HG02642 (cell line): ENCODE data around the gene IFT22.
"Not testable (repeated sequence)": the region's sequence is repeated elsewhere in the genome, so short reads cannot be mapped to it uniquely, and the experiment has no call there.

Experiments used
- ATAC-seq: cut with Tn5 transposase; IDR thresholded peaks from one replicate; pipeline ENCODE4 v1.9.1; 2021; ENCODE audit warnings: mild to moderate bottlenecking; ENCODE audit not compliant: unreplicated experiment, poor library complexity

Gene IFT22

GRCh38 chr7:101285171-101285570 is 36.4 kb downstream of the IFT22 start:
- ATAC-seq: no peak

GRCh38 chr7:101280912-101281311 is 40.7 kb downstream of the IFT22 start:
- not testable (repeated sequence) for ATAC-seq

- no peak for ATAC-seq
These were observed 42.9 kb downstream of the IFT22 start for GRCh38 chr7:101278461-101279292.

GRCh38 chr7:101277155-101277554 is 44.5 kb downstream of the IFT22 start:
- ATAC-seq: no peak

GRCh38 chr7:101273206-101273605 is 48.4 kb downstream of the IFT22 start:
- ATAC-seq: no peak

- ATAC-seq: no peak
These were observed 50.6 kb downstream of the IFT22 start for GRCh38 chr7:101271021-101271420.

GRCh38 chr7:101269664-101270063 is 51.9 kb downstream of the IFT22 start:
- ATAC-seq: no peak

- ATAC-seq: no peak
These were observed 55.7 kb downstream of the IFT22 start for GRCh38 chr7:101265622-101266516.

GRCh38 chr7:101264102-101264706 is 57.4 kb downstream of the IFT22 start:
- not testable (repeated sequence) for ATAC-seq
